GM18526 (cell line): Measurements from ENCODE around the gene ITFG1.

Experiments used
- POLR2A ChIP-seq: IDR thresholded peaks from 3 replicates; pipeline ENCODE4 v1.6.1; 2011; ENCODE audit not compliant: insufficient read length; ENCODE audit errors: extremely low read depth

ITFG1 gene

GRCh38 chr16:47449788-47450187 is 11.1 kb downstream of the ITFG1 start:
- TF ChIP-seq POLR2A: no peak

GRCh38 chr16:47448830-47449575 is 11.9 kb downstream of the ITFG1 start:
- TF ChIP-seq POLR2A: no peak

DNA sequence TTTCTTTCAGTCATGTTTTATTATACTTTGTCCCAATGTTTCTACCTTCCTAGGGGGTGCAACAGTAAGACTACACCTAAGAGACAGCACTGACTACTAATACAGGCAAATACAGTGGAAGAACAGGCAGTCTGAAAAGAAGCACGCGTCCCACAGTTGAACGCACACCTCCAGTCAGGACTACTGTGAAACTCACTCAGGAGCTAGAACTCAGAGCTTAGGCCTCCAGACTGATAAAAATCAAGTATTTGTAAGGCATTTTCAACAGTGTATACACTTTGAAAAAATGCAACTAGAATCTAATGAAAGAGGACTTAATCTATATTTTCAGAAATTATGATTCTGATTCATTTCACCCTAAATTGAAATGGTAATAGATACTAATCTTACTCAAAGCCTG is 14.4 kb downstream of the ITFG1 start:
- no peak for TF ChIP-seq POLR2A

DNA sequence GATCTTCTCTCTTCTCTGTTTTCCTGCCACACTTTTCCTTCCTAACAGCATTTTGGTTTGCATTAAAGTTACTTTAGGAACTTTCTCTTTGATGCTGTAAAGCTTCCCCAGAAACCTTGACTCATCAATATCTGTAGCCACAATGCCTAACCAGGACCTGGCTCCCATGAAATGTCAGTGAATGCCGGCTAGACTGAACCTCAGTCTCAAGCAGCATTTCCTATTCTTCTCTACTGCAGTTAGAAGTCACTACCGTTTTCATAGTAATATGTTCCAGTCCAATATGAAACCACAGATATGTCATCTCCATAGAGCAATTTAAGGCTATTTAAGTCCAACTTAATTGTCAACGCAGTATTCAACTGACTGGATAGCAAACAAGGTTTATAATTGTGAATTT is 28.9 kb downstream of the ITFG1 start:
- TF ChIP-seq POLR2A: no peak

GRCh38 chr16:47426806-47427205 is 34.1 kb downstream of the ITFG1 start:
- TF ChIP-seq POLR2A: no peak

GRCh38 chr16:47424846-47425245 is 36.0 kb downstream of the ITFG1 start:
- no peak for TF ChIP-seq POLR2A

DNA sequence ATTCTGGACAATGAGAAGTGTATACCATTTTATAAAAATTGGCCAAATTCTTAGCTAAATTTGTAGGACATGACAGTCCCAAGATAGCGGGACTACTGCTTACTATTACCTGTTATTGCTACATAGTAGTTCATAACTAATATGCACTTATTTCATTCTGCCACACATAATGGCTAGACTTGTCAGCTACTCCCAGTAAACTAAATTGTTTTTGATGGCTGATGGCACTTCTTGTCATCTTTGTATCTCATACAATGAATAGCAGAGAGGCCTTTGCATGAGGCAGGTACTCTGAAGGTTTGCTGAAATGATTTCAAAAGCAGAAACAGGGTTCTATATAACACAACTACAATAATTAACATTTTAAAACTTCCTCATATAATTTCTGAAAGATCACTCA is 44.0 kb downstream of the ITFG1 start:
- TF ChIP-seq POLR2A: no peak

DNA sequence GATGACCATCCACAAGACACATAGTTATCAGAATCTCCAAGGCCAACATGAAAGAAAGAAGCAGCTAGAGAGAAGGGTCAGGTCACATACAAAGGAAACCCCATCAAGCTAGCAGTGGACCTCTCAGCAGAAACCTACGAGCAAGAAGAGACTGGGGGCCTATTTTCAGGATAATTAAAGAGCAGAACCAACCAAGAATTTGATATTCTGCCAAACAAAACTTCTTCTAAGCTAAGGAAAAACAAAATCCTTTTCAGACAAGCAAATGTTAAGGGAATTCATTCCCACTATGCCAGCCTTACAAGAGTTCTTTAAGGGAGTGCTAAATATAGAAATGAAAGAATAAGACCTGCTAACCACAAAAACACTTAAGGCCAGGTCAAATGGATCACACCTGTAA is 47.8 kb downstream of the ITFG1 start:
- no peak for TF ChIP-seq POLR2A

DNA sequence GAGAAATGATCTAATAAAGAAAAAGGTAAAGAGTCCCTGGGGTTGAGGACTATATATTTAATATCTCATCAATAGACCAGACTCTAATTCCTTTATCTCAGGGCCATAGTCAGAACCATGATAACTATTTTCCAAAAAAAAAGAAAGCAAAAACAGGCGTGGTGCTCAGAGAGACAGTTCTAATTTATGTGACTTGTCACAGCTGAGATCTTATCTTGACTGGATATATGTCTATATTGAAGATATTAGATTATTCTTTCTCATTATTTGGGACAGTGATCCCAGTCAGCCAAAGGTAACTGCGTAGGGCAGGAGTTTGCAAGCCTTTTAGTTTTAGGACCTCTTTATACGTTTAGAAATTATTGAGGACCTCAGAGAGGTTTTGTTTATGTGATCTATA is 52.4 kb downstream of the ITFG1 start:
- no peak for TF ChIP-seq POLR2A

- TF ChIP-seq POLR2A: no peak
These were observed 64.9 kb downstream of the ITFG1 start for GRCh38 chr16:47395733-47396498.

- TF ChIP-seq POLR2A: no peak
These were observed 68.8 kb downstream of the ITFG1 start for GRCh38 chr16:47392081-47392480.

DNA sequence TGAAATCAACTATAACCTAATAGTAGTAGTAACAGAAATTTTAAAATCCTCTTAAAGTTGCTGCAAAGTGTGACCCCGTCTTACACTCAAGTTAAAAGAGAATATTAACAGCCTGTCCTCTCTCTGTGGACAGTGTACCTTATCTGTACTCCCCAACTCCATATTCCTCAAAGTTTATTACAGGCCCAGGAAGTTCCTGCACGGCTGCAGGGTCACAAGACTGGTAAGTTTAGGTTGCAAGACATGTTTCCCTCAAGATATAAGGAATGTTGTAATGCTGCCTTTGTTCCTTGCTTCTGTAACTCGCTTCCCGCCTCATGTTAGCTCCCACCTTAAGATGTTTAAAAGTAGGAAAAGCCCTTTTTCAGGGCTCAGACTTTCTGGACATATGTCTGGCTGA is 72.2 kb downstream of the ITFG1 start:
- TF ChIP-seq POLR2A: no peak

GRCh38 chr16:47387026-47387734 is 73.7 kb downstream of the ITFG1 start:
- TF ChIP-seq POLR2A: no peak

DNA sequence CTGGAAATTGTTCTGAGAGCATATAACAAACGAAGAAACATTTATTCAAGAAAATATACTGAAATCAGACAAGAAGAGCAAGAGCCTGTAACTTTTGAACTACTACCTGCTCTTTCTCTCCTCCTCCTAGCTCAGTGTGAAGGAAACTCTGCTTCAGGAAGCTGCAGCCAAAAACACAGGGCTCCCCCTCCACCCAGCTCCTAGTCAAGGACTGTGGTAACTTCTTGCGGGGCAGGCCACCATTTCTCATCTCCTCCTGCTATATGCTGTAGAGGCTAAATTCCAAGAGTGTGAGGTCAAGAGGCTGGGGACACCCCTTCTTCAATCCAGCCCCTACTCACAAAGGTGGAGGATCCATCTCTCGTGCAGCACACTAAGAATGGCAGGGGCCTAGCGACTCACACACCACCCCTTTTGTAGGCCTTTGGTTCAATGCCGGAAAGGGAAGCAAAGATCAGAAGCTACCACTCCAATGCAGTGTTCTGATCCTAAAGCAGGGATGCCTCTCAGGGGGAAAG is 74.6 kb downstream of the ITFG1 start:
- TF ChIP-seq POLR2A: no peak

DNA sequence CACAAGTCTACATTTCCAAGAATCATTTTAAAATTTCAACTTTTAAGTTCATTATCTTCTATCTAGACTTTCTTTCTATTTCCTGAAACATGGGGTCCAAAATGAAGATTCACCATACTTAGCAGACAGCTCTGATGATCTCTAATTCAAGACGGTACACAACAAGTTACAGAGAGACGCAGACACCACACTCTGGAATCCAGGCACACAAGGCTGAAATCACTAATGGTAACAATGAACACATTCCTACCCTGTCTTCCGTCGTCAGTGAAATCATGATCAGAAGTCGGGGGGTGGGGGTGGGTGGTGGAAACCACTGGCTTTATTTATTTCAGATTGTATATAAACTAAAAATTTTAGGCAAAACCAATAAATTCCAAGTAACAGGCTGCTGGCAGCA is 78.5 kb downstream of the ITFG1 start:
- no peak for TF ChIP-seq POLR2A

DNA sequence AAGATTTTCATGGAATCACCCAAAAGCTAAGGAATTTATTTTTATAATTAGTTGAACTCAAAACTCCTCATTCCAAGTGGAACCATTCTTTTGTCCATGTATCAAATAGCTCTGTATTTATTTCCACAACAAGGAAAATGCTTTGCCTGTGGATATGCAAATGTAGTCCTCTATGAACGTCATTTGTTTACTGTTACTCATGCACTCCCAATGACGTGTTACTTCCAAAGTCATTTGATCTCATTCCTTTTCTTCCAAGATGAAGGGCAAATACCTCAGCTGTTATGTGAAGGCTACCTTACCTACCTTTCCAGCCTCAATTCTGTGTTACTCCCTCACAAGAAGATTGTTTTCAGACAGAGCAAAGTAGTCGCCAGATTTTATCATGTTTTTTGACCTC is 83.7 kb downstream of the ITFG1 start:
- no peak for TF ChIP-seq POLR2A
